K562 (cell line): ENCODE results near the gene ZNF343. TPM values are rescaled to one million over a fixed set of nuclear protein-coding genes. Genes with fewer than 3 reads are reported as not detected.

Source experiments
- CAMTA2 ChIP-seq: fragments of 250-450 bp; sonication (Bioruptor Pico); conservative IDR thresholded peaks from 2 replicates; pipeline ENCODE4 v1.5.1; 2022
- EWSR1 ChIP-seq: fragments of 450-650 bp; IDR thresholded peaks from 2 replicates; pipeline ENCODE4 v1.6.1; 2018; ENCODE audit warnings: borderline replicate concordance, mild to moderate bottlenecking, low read depth, moderate library complexity; ENCODE audit not compliant: partially characterized antibody
- FOXP1 ChIP-seq: sonication (generic); formaldehyde crosslinking; IDR thresholded peaks from 2 replicates; pipeline ENCODE4 v1.8.0; 2022; ENCODE audit warnings: mild to moderate bottlenecking, missing genetic modification reagents
- GABPA ChIP-seq: fragments of 200-800 bp; sonication (Bioruptor generic); conservative IDR thresholded peaks from 2 replicates; pipeline ENCODE4 v1.6.1; 2016; ENCODE audit warnings: low read depth, missing genetic modification characterization, missing compliant biosample characterization
- MEF2D ChIP-seq: conservative IDR thresholded peaks from 2 replicates; pipeline ENCODE4 v1.6.1; 2016; ENCODE audit warnings: low read depth, missing genetic modification characterization, missing compliant biosample characterization
- MTA1 ChIP-seq: fragments of 450-650 bp; IDR thresholded peaks from 2 replicates; pipeline ENCODE4 v1.6.1; 2017; ENCODE audit warnings: borderline replicate concordance
- MYBL2 ChIP-seq, 2 experiments: fragments of 450-650 bp in 1 of 2; sonication (generic) in 1 of 2; formaldehyde crosslinking in 1 of 2; IDR thresholded peaks; 2 replicates each; pipeline versions ENCODE4 v1.6.1 to v1.8.1; 2017 to 2022; ENCODE audit warnings: borderline replicate concordance in 1 of 2, inconsistent platforms in 1 of 2, low read depth in 1 of 2, mild to moderate bottlenecking in 1 of 2, missing genetic modification reagents in 1 of 2, moderate library complexity in 1 of 2
- NCOA4 ChIP-seq: fragments of 450-650 bp; IDR thresholded peaks from 2 replicates; pipeline ENCODE4 v1.6.1; 2018; ENCODE audit warnings: mild to moderate bottlenecking; ENCODE audit not compliant: partially characterized antibody
- NFATC3 ChIP-seq: fragments of 450-650 bp; IDR thresholded peaks from 2 replicates; pipeline ENCODE4 v1.6.1; 2017; ENCODE audit warnings: mild to moderate bottlenecking
- NFE2 ChIP-seq: IDR thresholded peaks from 2 replicates; pipeline ENCODE4 v1.6.1; 2014; ENCODE audit warnings: antibody characterized with exemption, low read depth
- NR1H2 ChIP-seq: sonication (generic); formaldehyde crosslinking; IDR thresholded peaks from 2 replicates; pipeline ENCODE4 v1.4.0; 2020; ENCODE audit warnings: mild to moderate bottlenecking, missing genetic modification reagents
- POLR2AphosphoS5 ChIP-seq: IDR thresholded peaks from 2 replicates; pipeline ENCODE4 v1.6.1; 2011; ENCODE audit warnings: mild to moderate bottlenecking, low read depth, low read length, moderate library complexity; ENCODE audit not compliant: control insufficient read depth, insufficient read depth
- RBM25 ChIP-seq: fragments of 200-400 bp; formaldehyde crosslinking; IDR thresholded peaks from 2 replicates; pipeline ENCODE4 v1.6.1; 2018; ENCODE audit warnings: low read length, low read depth, moderate library complexity; ENCODE audit not compliant: severe bottlenecking
- SETDB1 ChIP-seq: IDR thresholded peaks from one replicate; pipeline ENCODE4 v1.6.1; 2012; ENCODE audit warnings: low read length, control low read depth, inconsistent platforms
- TAF15 ChIP-seq: fragments of 200-400 bp; formaldehyde crosslinking; IDR thresholded peaks from 2 replicates; pipeline ENCODE4 v1.6.1; 2017; ENCODE audit warnings: mild to moderate bottlenecking, low read depth, low read length, moderate library complexity
- ZNF146 ChIP-seq: IDR thresholded peaks from one replicate; pipeline ENCODE4 v1.6.1; 2018; ENCODE audit warnings: missing compliant biosample characterization; ENCODE audit not compliant: unreplicated experiment
- polyA plus RNA-seq, 8 experiments: library from polyadenylated mRNA; depleted of rRNA in 4 of 8; stranded (reverse) in 5 of 8; unstranded in 3 of 8; fragments of >200 nt; fragmentation: Nextera tagmentation in 2 of 8; fragmentation: Illumina TruSeq in 1 of 8; extraction: Ambion mirVana in 2 of 8; extraction: Trizol in 1 of 8; gene quantifications; 2 replicates each; pipeline versions ENCODE4 v1.2.1 to v1.2.3, GENCODE V29; 2011 to 2014; ENCODE audit warnings: inconsistent platforms in 1 of 8, missing spikeins in 1 of 8
- total RNA-seq, 7 experiments: library from RNA; depleted of rRNA in 6 of 7; stranded (reverse); fragments of >200 nt in 6 of 7; fragmentation: Illumina TruSeq in 2 of 7; extraction: Trizol in 2 of 7; gene quantifications; 2 replicates each; pipeline versions ENCODE4 v1.2.1 to v1.2.3, GENCODE V29; 2011 to 2021; ENCODE audit warnings: low replicate concordance in 1 of 7
- TF ChIP-seq, protein P1 (sequence below): fragments of 250-450 bp; sonication (Bioruptor Pico); IDR thresholded peaks from 2 replicates; pipeline ENCODE4 v1.5.1; 2021; ENCODE audit warnings: mild to moderate bottlenecking
- TF ChIP-seq, protein P2 (sequence below): IDR thresholded peaks from 2 replicates; pipeline ENCODE4 v1.6.1; 2011; ENCODE audit not compliant: insufficient read length; ENCODE audit errors: extremely low read depth
- TF ChIP-seq, protein P3 (sequence below): fragments of 250-450 bp; sonication (Bioruptor Pico); IDR thresholded peaks from 2 replicates; pipeline ENCODE4 v1.5.0; 2021; ENCODE audit warnings: mild to moderate bottlenecking, moderate library complexity
- TF ChIP-seq, protein P4 (sequence below), 2 experiments: fragments of 450-650 bp in 1 of 2; sonication (generic) in 1 of 2; formaldehyde crosslinking in 1 of 2; IDR thresholded peaks in 1 of 2; conservative IDR thresholded peaks in 1 of 2; 2 replicates each; pipeline versions ENCODE4 v1.6.1 to v1.8.1; 2016 to 2023; ENCODE audit warnings: mild to moderate bottlenecking in 2 of 2, moderate library complexity in 2 of 2, inconsistent platforms in 1 of 2, missing genetic modification reagents in 1 of 2

ZNF343 gene
- total and polyA plus RNA-seq, 9 of the 15 experiments (the other 6 are each of a cell fraction or from before 2014, with no cell fraction given), result 1.4 to 9.8 (median 6.4) TPM

DNA sequence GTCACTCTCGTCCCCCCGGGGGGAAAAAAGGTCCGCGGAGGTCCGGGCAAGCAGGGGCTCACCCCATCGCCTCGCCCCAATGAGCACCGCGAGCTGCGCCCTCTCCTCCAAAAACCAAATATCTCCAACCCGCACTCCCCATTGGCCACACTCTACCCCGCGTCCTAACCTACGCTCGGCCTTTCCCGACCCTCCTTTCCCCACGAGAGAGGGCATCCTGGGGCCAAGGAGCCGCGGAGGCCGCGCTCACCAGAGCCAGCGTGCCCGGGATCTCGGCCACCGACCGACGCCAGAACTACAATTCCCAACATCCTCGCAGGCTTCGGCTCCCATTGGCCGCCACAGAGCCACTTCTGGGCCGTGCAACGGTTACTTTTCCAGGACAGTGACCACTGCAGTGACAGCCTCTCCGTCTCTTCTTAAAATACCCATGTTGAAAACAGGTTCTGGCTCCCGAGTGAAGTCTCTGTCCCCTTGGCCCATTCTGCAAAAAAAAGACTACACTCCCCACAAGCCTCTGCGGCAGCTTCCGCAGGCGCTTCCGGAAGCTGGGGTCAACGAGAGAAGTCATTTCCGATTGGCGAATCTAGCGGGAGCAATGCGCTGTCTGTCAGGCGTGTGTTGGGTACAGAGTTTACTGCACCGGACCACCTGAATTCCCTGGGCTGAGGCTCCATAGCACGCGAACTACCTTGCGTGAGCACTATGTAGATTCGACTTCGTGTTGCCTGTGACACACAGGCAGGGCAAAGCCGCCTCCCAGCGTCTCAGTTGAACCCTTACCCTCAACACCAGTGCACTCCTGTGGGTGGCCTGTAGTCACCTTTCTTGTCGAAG lies at the start of gene ZNF343 (continued):
- TF ChIP-seq MYBL2 (IDR thresholded peaks at IDR 0.05; ENCODE audit: low read depth), result no peak
- no peak for TF ChIP-seq MYBL2 (CRISPR knock-in tag; IDR thresholded peaks at IDR 0.05; ENCODE audit: borderline replicate concordance)
- TF ChIP-seq NR1H2 (CRISPR knock-in tag), result 0 out of 2 replicates have a peak, but pooled peaks have one; percentile 30
- TF ChIP-seq, protein P1, sequence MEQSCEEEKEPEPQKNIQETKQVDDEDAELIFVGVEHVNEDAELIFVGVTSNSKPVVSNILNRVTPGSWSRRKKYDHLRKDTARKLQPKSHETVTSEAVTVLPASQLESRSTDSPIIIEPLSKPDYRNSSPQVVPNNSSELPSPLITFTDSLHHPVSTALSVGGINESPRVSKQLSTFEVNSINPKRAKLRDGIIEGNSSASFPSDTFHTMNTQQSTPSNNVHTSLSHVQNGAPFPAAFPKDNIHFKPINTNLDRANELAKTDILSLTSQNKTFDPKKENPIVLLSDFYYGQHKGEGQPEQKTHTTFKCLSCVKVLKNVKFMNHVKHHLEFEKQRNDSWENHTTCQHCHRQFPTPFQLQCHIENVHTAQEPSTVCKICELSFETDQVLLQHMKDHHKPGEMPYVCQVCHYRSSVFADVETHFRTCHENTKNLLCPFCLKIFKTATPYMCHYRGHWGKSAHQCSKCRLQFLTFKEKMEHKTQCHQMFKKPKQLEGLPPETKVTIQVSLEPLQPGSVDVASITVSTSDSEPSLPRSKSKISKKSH (CRISPR knock-in tag), result no peak
- TF ChIP-seq, protein P2, sequence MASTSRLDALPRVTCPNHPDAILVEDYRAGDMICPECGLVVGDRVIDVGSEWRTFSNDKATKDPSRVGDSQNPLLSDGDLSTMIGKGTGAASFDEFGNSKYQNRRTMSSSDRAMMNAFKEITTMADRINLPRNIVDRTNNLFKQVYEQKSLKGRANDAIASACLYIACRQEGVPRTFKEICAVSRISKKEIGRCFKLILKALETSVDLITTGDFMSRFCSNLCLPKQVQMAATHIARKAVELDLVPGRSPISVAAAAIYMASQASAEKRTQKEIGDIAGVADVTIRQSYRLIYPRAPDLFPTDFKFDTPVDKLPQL, result no peak
- no peak for TF ChIP-seq TAF15
- TF ChIP-seq NFATC3, result no peak
- TF ChIP-seq GABPA (tag), result peak; percentile 98
- no peak for TF ChIP-seq CAMTA2 (CRISPR knock-in tag)
- TF ChIP-seq SETDB1, result no peak
- no peak for TF ChIP-seq FOXP1
- TF ChIP-seq, protein P3, sequence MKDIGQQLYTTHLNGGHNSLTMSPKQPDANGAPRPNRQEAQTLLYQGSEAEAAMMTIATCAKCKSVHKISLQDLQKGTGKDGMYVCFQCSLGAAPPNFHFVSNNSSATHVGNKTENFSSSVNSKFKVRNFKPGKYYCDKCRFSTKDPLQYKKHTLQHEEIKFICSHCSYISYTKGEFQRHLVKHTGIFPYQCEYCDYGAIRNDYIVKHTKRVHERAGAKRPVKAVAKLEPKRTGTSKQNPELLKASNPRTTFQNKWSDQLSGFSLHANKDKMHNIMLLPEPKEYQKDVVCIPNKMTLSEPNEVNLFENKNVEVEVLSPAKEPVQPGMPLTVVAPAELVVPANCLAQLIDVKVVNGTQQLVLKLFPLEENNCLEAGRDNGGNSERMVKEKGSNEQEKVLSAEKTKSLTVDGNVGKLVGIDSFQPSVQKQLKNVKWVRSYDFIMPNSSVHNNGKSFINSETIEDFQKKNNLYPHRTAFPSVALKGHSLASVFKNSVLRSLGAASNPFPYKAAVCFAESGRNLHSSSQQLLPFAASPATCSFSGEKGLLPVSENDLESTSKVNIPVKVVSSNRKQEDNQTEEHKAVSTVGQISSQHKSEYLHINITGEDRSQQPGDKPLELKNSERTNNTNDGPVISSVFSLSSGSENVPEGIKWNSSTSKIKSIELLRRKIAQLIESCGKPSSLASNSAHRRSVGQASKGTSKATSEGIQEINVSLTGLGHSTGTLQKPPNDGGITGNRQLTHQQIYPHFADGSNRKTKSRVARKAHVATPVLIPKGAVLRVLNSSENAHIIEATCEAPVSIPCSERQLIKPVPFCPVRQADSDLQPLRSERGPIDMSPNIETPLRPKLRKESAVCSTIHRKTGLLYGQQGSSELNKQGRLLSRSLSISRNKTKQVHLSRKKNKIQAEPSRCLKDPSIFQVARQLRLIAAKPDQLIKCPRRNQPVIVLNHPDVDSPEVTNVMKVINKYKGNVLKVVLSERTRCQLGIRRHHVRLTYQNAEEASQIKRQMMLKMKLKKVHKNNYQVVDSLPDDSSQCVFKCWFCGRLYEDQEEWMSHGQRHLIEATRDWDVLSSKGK (CRISPR knock-in tag), result no peak
- TF ChIP-seq RBM25, result no peak
- TF ChIP-seq MTA1, result no peak
- no peak for TF ChIP-seq NCOA4
- no peak for TF ChIP-seq MEF2D (tag)
- TF ChIP-seq, protein P4, sequence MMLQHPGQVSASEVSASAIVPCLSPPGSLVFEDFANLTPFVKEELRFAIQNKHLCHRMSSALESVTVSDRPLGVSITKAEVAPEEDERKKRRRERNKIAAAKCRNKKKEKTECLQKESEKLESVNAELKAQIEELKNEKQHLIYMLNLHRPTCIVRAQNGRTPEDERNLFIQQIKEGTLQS (IDR thresholded peaks at IDR 0.05), result no peak
- TF ChIP-seq, protein P4 (CRISPR knock-in tag; conservative IDR thresholded peaks at IDR 0.05), result no peak
- no peak for TF ChIP-seq NFE2
- 0 out of 2 replicates have a peak, but pooled peaks have one; percentile 40 for TF ChIP-seq POLR2AphosphoS5
- no peak for TF ChIP-seq EWSR1
- TF ChIP-seq ZNF146 (CRISPR knock-in tag), result no peak
